ENCODE results near the gene ATP8B3.
A peak's percentile ranks its signal among the peaks of the same experiment; 100 is the strongest.

Gene ATP8B3, protein sequence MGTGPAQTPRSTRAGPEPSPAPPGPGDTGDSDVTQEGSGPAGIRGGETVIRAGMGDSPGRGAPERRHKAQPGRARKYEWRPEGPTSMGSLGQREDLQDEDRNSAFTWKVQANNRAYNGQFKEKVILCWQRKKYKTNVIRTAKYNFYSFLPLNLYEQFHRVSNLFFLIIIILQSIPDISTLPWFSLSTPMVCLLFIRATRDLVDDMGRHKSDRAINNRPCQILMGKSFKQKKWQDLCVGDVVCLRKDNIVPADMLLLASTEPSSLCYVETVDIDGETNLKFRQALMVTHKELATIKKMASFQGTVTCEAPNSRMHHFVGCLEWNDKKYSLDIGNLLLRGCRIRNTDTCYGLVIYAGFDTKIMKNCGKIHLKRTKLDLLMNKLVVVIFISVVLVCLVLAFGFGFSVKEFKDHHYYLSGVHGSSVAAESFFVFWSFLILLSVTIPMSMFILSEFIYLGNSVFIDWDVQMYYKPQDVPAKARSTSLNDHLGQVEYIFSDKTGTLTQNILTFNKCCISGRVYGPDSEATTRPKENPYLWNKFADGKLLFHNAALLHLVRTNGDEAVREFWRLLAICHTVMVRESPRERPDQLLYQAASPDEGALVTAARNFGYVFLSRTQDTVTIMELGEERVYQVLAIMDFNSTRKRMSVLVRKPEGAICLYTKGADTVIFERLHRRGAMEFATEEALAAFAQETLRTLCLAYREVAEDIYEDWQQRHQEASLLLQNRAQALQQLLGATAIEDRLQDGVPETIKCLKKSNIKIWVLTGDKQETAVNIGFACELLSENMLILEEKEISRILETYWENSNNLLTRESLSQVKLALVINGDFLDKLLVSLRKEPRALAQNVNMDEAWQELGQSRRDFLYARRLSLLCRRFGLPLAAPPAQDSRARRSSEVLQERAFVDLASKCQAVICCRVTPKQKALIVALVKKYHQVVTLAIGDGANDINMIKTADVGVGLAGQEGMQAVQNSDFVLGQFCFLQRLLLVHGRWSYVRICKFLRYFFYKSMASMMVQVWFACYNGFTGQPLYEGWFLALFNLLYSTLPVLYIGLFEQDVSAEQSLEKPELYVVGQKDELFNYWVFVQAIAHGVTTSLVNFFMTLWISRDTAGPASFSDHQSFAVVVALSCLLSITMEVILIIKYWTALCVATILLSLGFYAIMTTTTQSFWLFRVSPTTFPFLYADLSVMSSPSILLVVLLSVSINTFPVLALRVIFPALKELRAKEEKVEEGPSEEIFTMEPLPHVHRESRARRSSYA (N-terminal part only)

DNA sequence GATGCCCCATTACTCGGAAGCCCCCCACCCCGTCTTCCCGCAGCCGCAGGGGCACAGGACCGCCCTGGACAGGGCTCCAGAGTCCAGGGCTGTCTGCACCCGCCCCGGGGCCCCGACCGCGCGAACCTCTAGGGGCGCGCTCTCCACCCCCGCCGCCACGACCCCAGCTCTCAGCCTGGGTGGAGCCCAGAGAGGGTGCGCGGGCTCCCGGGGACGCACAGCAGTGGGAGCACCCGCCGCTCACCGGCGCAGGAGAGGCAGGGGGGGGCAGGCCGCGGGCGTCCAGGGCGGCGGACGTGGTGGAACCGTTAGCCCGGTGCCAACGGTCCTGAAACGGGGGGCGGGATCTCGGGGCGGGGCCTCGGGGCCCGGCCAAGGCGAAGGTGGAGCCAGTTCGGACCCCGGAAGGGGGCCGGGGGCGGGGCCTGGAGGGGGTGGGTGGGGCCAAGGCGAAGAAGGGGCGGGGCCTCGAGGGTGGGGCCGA lies at the start of gene ATP8B3:
ATP8B3 (minus strand) TSS at position 335 of the 484 bp plus-strand sequence. CDS start 540 bp downstream, outside the sequence.
- peak within 1 kb of the TSS; percentile 56 for H3K4me3 ChIP-seq (ENCODE audit: low read depth, low read length)
- no peak for DNase-seq (ENCODE audit: low read depth)
- TF ChIP-seq, protein P1, sequence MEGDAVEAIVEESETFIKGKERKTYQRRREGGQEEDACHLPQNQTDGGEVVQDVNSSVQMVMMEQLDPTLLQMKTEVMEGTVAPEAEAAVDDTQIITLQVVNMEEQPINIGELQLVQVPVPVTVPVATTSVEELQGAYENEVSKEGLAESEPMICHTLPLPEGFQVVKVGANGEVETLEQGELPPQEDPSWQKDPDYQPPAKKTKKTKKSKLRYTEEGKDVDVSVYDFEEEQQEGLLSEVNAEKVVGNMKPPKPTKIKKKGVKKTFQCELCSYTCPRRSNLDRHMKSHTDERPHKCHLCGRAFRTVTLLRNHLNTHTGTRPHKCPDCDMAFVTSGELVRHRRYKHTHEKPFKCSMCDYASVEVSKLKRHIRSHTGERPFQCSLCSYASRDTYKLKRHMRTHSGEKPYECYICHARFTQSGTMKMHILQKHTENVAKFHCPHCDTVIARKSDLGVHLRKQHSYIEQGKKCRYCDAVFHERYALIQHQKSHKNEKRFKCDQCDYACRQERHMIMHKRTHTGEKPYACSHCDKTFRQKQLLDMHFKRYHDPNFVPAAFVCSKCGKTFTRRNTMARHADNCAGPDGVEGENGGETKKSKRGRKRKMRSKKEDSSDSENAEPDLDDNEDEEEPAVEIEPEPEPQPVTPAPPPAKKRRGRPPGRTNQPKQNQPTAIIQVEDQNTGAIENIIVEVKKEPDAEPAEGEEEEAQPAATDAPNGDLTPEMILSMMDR (IDR thresholded peaks at IDR 0.05; ENCODE audit: control insufficient read depth, extremely low read depth, insufficient read depth), result no peak

DNA sequence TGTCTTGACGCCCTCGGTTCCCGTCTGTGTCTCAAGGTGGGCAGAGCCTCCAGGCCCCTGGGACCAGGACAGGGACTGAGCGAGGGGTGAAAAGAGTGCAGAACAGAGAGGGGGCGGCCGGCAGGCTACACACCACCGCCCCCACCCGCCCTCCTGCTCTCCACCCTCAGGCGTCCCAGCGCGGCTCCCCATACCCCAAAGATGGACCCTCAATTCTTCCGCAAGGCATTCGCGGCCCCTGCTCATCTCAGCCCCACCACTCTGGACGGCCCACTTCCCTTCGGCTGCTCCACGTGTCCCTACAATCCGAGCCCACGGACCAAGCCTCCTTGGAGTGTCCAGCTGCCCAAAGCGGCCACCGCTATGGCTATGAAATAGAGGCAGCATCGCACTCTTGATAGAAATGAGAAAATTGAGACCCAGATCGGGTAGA lies 49.5 kb upstream of the ATP8B3 start:
- TF ChIP-seq, protein P1 (IDR thresholded peaks at IDR 0.05; ENCODE audit: control insufficient read depth, extremely low read depth, insufficient read depth), result no peak
- peak overlapping the region; percentile 84 for H3K4me3 ChIP-seq (ENCODE audit: low read depth, low read length)
- no peak for DNase-seq (ENCODE audit: low read depth)

GRCh38 chr19:1860821-1861598 lies 48.9 kb upstream of the ATP8B3 start:
- H3K4me3 ChIP-seq (ENCODE audit: low read depth, low read length), result peak overlapping the region; percentile 84
- TF ChIP-seq, protein P1 (IDR thresholded peaks at IDR 0.05; ENCODE audit: control insufficient read depth, extremely low read depth, insufficient read depth), result no peak
- DNase-seq (ENCODE audit: low read depth), result no peak

GRCh38 chr19:1860042-1860775 lies 48.1 kb upstream of the ATP8B3 start:
- DNase-seq (ENCODE audit: low read depth), result no peak
- TF ChIP-seq, protein P1 (IDR thresholded peaks at IDR 0.05; ENCODE audit: control insufficient read depth, extremely low read depth, insufficient read depth), result no peak
- H3K4me3 ChIP-seq (ENCODE audit: low read depth, low read length), result peak overlapping the region; percentile 84

DNA sequence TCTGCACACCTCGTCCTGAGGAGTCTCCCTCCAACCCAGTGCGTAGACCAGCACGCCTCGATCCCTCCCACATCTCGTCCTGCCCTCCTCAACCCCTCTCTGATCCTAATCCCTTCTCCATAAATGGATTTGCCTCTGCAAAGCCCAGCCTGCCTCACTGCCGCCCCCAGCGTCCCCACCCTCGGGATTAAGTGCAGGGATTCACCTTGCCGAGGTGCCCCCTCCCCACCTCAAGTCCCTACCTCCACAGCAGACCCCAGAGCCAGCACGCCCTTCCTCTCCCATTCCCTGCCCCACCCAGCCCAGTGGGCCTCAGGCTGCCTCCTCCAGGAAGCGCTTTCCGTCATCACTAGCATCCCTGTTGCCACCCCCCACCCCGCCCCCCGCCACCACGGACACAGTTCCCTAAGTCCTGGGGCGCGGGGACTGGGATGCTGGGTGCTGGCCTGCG lies 47.3 kb upstream of the ATP8B3 start:
- no peak overlapping the region for H3K4me3 ChIP-seq (ENCODE audit: low read depth, low read length)
- TF ChIP-seq, protein P1 (IDR thresholded peaks at IDR 0.05; ENCODE audit: control insufficient read depth, extremely low read depth, insufficient read depth), result no peak
- DNase-seq (ENCODE audit: low read depth), result no peak
